ENCODE results near the gene CD300C.
A peak's percentile ranks its signal among the peaks of the same experiment; 100 is the strongest.
"Not testable (repeated sequence)": the region's sequence is repeated elsewhere in the genome, so short reads cannot be mapped to it uniquely, and the experiment has no call there.

CD300C gene

GRCh38 chr17:74545843-74546230, at the start of gene CD300C:
Gene CD300C, minus strand, starts transcription at chr17:74546115. Its CDS starts 333 bp downstream, at chr17:74545782.
- no peak for DNase-seq (ENCODE audit: low read depth in 3 of 3)

- no peak for DNase-seq (ENCODE audit: low read depth in 3 of 3)
Observed at GRCh38 chr17:74595037-74595750, 49.3 kb upstream of the CD300C start.

DNA sequence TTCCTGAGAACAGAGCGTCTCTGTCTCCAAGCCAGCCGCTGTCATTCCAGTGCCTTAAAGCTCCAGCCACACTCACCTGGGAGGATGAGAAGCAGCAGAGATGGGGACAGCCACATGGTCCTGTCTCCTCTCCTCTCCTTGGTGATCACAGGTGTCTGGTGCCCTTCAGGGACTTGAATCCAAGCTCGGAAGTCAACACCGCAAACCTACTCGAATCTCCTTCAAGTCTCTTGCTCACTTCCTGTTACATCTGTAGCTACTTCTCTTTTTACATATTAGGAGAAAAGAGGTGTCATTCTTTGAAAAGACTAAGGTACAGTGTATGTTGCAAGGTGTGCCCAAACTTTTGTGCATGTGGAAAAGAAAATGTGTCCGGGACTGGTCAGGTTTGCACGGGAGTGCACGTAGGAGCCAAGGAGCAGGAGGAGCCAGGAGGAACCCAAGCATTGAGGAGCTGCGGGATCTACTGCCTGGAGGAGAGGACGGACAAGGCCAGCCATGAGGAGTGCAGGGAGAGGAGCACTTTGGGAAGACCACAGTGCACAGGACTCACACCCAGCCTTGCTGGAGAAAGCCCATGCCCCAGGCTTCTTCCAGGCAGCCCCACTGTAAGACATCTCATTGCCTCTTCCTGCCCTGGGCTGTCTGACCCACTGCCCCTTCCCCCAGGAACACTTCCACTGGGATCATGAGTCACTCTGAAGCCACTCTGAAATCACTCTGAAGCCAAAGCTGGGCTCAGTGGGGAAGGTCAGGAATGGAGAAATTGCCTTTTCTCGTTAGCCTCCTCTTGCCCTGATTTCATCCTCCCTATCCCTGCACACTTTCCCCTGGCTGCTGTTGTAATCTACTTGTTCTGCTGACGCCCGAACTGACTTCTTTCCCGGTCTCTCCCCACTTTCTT, 46.4 kb upstream of the CD300C start, which contains the start of gene CD300LD:
Gene CD300LD (minus strand): TSS at position 197 of the 904 bp plus-strand sequence. CDS start 81 bp downstream, at position 116.
- no peak for DNase-seq (ENCODE audit: low read depth in 3 of 3)

DNA sequence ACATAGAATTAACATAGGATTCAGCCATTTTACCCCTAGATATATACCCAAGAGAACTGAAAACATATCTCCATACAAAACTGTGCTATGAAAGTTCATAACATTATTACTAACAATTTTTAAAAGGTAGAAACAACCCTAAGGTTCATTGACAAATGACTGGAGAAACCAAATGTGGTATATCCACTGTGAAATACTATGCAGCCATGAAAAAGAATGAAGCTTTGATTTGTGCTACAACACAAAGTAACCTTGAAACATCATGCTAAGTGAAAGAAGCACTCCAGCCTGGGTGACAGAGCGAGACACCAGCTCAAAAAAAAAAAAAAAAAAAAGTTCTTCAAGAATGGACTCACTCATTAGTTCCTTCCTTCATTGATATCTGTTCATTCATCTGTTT, 45.6 kb upstream of the CD300C start:
- no peak for DNase-seq (ENCODE audit: low read depth in 3 of 3)

DNA sequence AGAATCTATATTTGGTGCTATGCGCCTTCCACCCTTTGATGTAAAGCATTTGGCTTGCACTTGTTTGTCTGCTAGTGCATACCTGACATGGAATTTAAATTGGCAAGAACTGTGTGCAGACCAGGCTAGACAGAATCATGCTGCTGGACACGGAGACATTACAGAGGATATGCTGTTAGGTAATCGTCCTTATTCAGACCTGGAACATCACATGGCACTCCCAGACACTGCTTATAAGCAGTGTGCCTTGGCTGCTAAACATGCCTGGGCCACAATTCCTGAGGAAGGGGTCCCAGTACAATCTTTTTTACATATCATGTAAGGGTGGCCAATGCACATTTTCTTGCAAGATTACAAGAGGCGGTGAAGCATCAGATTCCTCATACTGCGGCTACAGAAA, 39.8 kb upstream of the CD300C start:
- no peak for DNase-seq (ENCODE audit: low read depth in 3 of 3)

DNA sequence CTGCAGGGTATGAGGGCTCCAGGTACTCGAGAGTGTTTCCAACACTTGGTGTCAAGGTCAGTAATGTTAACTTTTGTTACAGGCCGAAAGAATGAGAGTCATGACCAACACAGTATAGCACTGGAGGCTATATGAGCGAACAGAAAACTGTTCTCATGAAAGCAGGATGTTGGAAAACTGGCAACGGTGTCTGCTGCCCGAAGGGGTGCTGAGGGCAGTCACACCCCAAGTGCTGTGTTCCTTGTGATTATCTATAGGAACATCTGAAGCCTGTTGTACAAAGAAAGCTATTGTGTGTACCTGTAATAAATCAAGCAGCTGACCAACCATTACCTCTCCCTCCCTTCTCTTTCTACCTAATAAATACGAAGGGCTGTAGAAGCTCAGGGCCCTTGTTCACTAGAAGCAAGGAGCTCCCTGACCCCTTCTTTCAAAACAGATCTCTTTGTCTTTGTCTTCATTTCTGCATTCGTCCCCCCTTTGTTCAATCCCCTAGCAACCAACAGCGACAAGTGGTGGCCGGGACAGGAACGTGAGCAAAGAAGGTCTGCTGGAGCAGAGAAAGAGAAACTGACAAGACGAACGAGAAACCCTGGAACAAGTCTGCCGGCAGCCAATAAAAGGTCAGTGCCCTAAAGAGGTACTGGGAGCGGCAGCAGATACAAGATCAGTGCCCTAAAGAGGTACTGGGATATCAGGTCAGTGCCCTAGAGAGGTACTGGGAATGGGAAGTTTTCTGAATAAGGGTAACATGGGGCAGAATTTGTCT, 38.6 kb upstream of the CD300C start:
- no peak for DNase-seq (ENCODE audit: low read depth in 3 of 3)

- no peak for DNase-seq (ENCODE audit: low read depth in 3 of 3)
Observed at GRCh38 chr17:74582633-74583032, 36.7 kb upstream of the CD300C start.

DNA sequence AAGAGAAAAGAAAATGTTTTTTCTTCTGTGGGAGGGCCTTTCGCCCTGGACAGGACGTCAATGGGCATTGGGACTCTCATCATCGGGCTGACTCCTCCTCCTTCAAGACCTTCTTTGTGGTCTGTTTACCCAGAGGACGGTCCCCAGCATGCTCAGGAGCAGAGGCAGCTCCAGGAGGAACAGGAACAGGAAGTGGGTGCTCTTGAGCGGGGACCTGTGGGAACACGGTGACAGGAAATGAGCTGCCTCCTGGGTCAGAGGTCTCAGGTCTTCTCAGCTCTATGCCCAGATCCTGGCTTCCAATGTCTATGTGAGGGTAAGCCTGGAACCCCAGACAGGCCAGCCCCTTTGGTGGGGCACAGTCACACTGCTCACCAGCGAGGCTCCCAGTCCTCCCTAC, 34.0 kb upstream of the CD300C start:
- DNase-seq (ENCODE audit: low read depth in 3 of 3), result no peak

DNA sequence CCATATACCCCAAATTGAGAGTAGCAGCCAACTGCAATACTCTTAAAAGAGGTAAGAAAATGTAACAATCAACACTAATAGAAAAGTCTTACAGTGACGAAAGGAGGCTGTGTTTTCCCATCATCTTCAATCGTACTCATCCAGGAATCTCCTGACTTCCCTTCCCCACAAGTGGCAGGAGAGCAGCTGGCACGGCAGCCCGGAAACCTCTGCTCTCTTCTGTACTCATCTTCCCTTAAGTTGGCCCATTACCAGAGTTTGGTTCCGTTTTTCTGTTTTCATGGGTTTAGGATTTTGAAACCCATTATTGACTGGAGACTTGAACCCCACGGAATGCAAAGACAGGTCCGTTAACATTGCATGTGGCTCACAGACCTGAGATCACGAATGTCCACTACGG, 33.1 kb upstream of the CD300C start:
- DNase-seq (ENCODE audit: low read depth in 3 of 3), result no peak

- DNase-seq (ENCODE audit: low read depth in 3 of 3), result no peak
Observed at GRCh38 chr17:74574489-74575142, 28.7 kb upstream of the CD300C start.

GRCh38 chr17:74573635-74574034, 27.7 kb upstream of the CD300C start:
- DNase-seq (ENCODE audit: low read depth in 3 of 3), result not testable (repeated sequence)

- no peak for DNase-seq (ENCODE audit: low read depth in 3 of 3)
Observed at GRCh38 chr17:74573169-74573568, 27.3 kb upstream of the CD300C start.

GRCh38 chr17:74571621-74572270, 25.8 kb upstream of the CD300C start:
- DNase-seq (ENCODE audit: low read depth in 3 of 3), result no peak

- DNase-seq (ENCODE audit: low read depth in 3 of 3), result peak in 1 of 3 experiments; percentile 42
Observed at GRCh38 chr17:74569020-74570003, 23.4 kb upstream of the CD300C start.

DNA sequence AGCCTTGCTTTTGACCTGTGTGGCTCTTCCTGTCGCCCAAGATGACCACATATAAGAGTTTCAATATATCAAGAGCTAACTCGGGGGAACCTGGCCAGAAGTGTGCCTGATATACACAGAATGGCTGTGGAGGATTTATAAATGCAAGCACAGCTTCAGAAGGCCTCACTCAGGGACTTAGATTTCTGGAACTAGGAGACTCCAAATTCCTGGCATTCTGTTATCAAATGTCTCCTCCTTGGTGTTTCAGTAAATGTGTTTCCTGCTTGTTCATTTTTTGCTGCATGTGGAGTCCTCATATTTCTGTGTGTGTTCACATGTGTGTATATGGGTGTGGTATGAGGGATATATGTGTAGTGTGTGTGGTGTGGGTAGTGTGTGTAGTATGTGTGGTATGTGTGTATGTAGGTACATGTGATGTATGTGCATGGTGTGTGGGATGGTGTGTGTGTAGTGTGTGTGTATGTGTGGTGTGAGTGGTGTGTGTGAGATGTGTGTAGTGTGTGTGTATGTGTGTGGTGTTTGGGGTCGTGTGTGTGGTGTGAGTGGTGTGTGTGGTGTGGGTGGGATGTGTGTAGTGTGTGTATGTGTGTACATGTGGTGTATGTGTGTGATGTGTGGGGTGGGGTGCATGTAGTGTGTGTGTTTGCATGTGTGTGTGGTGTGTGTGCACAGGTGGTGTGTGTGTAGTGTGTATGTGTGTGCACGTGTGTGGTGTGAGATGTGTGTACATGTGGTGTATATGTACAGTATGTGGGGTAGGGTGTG, 22.4 kb upstream of the CD300C start:
- no peak for DNase-seq (ENCODE audit: low read depth in 3 of 3)

GRCh38 chr17:74567397-74567796, 21.5 kb upstream of the CD300C start, which contains the start of gene CD300H:
Gene CD300H, minus strand, starts transcription at chr17:74567509.
- no peak for DNase-seq (ENCODE audit: low read depth in 3 of 3)

GRCh38 chr17:74566132-74566753, 20.3 kb upstream of the CD300C start:
- peak in 1 of 3 experiments; percentile 37 for DNase-seq (ENCODE audit: low read depth in 3 of 3)

GRCh38 chr17:74565126-74565525, 19.2 kb upstream of the CD300C start:
- no peak for DNase-seq (ENCODE audit: low read depth in 3 of 3)

Measured in stimulated activated CD4-positive, alpha-beta T cell treated with anti-CD3 and anti-CD28 coated beads, TNF-alpha, amount 100 ng/mL, for 24 hours (primary cell).